ENCODE results near the gene SAMD13. TPM values are rescaled to one million over a fixed set of nuclear protein-coding genes. Genes with fewer than 3 reads are reported as not detected.

The SAMD13 gene
- total RNA-seq, 1 donor from 2014 or later = 1.9 TPM

DNA sequence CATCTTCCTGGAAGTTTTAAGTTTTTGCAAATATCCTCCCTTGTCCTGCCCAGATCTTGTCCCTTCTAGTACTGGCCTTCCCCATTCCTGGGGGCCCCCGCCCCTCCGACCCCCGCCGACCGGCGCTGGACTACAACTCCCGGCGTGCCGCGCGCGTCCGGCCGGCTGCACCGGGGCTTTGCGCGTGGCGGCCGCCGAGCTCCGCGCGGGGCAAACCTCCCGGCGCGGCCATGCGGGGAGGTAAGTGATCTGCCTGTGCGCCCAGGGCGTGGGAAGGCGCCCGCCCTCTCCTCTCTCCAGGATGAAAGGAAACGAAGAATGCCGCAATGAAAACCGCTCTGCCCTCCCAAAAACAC is 3.2 kb upstream of the SAMD13 start:
- H3K27me3 ChIP-seq (ENCODE audit: control insufficient read depth, insufficient read depth, low read length) = no peaks in the 10 kb centered on the region
- DNase-seq (ENCODE audit: low read depth) = no peak
- TF ChIP-seq, protein P1, sequence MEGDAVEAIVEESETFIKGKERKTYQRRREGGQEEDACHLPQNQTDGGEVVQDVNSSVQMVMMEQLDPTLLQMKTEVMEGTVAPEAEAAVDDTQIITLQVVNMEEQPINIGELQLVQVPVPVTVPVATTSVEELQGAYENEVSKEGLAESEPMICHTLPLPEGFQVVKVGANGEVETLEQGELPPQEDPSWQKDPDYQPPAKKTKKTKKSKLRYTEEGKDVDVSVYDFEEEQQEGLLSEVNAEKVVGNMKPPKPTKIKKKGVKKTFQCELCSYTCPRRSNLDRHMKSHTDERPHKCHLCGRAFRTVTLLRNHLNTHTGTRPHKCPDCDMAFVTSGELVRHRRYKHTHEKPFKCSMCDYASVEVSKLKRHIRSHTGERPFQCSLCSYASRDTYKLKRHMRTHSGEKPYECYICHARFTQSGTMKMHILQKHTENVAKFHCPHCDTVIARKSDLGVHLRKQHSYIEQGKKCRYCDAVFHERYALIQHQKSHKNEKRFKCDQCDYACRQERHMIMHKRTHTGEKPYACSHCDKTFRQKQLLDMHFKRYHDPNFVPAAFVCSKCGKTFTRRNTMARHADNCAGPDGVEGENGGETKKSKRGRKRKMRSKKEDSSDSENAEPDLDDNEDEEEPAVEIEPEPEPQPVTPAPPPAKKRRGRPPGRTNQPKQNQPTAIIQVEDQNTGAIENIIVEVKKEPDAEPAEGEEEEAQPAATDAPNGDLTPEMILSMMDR (IDR thresholded peaks at IDR 0.05; ENCODE audit: insufficient read depth, low read length, poor library complexity, severe bottlenecking) = no peak
- peak overlapping the region; percentile 68 for H3K4me3 ChIP-seq (ENCODE audit: low read depth, low read length)
- H3K36me3 ChIP-seq (ENCODE audit: control insufficient read depth, insufficient read depth, low read length) = no peaks in the 10 kb centered on the region

DNA sequence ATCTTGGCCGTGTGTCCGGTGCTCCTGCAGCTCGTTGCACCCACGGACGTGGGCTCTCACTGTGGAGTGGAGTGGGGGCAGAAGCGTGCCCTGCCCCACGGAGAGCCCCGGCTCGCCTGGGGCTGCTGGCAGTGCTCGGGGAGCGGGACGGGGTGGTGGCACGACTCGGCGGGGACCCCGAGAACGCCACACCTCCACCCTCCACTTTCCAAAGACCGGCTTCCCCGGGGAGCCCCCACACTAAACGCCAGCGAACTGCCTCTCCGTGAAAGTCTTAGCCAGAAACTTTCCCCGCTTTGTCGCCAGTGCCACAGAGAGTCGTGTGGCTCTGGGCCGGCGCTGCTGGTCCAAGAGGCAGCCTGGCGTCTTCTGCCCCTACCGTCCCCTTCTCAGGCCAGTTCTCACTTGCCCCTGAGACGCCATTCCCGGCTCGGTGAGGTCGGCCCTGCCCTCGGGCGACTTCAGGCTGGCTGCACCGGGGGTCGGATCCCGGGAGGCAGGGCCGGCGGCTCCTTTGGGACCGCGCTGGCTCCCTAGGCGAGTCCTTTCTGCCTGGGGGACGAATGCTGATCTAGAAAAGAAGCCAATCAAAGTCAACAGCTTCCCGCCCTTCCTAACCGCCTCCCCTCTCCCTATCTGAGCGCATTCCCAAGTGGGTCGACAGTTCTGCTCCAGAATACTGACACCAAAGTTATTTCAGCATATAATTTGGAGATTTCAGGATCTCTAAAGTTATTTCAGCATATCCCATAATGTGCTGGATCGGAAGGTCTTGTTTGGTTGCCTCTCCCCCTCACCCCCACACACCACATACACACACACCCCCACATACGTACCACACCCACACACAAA is 2.6 kb upstream of the SAMD13 start:
- H3K27me3 ChIP-seq (ENCODE audit: control insufficient read depth, insufficient read depth, low read length) = no peaks in the 10 kb centered on the region
- no peak for DNase-seq (ENCODE audit: low read depth)
- peak overlapping the region; percentile 68 for H3K4me3 ChIP-seq (ENCODE audit: low read depth, low read length)
- H3K36me3 ChIP-seq (ENCODE audit: control insufficient read depth, insufficient read depth, low read length) = no peaks in the 10 kb centered on the region
- TF ChIP-seq, protein P1 (IDR thresholded peaks at IDR 0.05; ENCODE audit: insufficient read depth, low read length, poor library complexity, severe bottlenecking) = no peak

DNA sequence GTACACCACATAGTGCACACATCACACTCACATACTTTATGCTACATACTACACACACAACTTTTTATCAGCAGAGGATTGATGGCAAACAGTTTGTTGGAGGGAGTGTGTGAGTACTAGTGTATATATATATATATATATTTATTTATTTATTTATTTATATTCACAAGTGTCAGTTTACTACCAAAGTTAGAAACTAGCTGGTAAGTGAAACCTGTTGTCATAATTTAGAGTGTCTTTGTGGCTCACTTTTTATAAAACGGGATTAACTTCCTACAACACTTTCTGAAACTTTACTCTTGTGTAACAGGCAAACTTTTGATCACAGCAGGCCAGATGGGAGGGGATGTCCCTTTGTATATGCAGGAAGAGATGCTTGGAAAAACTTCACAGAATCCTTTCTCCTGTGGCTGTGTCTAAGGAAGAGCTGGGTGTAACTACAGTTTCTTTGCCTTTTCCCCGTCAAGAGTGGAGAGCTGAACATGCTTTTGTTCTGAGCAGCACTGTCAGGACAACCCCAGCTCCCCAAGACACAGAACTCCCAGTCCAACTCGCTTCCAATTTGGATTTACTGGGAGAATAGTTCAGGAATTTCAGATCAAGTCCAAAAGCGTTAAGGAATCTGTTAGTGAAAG is 1.9 kb upstream of the SAMD13 start:
- no peaks in the 10 kb centered on the region for H3K36me3 ChIP-seq (ENCODE audit: control insufficient read depth, insufficient read depth, low read length)
- H3K27me3 ChIP-seq (ENCODE audit: control insufficient read depth, insufficient read depth, low read length) = no peaks in the 10 kb centered on the region
- DNase-seq (ENCODE audit: low read depth) = no peak
- TF ChIP-seq, protein P1 (IDR thresholded peaks at IDR 0.05; ENCODE audit: insufficient read depth, low read length, poor library complexity, severe bottlenecking) = no peak
- peak overlapping the region; percentile 68 for H3K4me3 ChIP-seq (ENCODE audit: low read depth, low read length)

DNA sequence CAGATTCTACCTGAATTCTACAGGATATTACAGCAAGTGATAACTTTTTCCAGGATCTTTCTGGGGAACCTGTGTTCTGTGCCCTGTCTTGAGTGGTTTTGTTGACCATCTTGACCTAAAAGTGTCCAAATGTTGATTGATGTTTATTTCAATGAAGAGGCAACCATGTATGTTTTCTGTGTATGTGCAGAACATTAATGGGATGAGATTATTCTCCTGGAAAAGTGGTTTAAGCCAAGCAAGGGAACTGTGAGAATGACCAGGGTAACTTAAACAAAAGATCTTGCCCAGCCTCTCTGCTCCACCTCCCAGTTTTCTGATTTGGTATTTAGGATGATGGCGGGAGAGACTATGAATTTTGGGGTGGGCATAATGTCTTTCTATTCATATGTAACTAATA is 1.0 kb upstream of the SAMD13 start:
- no peak for DNase-seq (ENCODE audit: low read depth)
- H3K36me3 ChIP-seq (ENCODE audit: control insufficient read depth, insufficient read depth, low read length) = no peaks in the 10 kb centered on the region
- no peak overlapping the region for H3K4me3 ChIP-seq (ENCODE audit: low read depth, low read length)
- TF ChIP-seq, protein P1 (IDR thresholded peaks at IDR 0.05; ENCODE audit: insufficient read depth, low read length, poor library complexity, severe bottlenecking) = no peak
- H3K27me3 ChIP-seq (ENCODE audit: control insufficient read depth, insufficient read depth, low read length) = no peaks in the 10 kb centered on the region

DNA sequence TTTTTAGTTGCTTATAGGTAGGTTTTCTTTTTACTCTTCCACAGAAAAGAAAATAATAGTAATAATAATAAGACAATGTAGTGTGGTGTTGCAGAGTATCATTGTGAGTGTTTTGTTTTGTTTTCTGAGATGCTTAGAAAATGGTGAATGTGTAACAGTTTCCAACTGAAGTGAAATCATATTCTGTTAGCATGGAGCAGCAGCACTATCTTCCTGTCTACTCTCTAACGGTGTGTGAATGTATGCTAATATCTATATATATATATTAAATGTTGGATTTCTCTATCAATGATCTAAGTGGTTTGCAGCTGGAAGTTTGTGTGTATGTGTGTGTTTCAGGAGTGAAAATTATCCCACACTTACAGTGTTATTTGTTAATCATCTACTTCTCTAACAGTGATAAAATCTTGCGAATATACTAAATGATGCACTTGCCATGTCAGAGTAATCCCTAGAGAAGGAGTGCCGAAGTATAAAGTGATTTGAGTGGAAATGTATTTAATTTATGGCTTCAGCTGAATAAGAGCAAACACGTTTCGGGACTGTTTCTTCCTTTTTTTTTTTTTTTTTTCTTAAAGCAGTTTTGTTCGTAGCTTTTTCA is 377 bp downstream of the SAMD13 start:
- TF ChIP-seq, protein P1 (IDR thresholded peaks at IDR 0.05; ENCODE audit: insufficient read depth, low read length, poor library complexity, severe bottlenecking) = no peak
- no peaks in the 10 kb centered on the region for H3K27me3 ChIP-seq (ENCODE audit: control insufficient read depth, insufficient read depth, low read length)
- H3K4me3 ChIP-seq (ENCODE audit: low read depth, low read length) = peak overlapping the region; percentile 10
- no peaks in the 10 kb centered on the region for H3K36me3 ChIP-seq (ENCODE audit: control insufficient read depth, insufficient read depth, low read length)
- no peak for DNase-seq (ENCODE audit: low read depth)
